Hepatocyte (in vitro differentiated cells): ENCODE measurements around the gene PEA15.

Experiments used
- EZH2 ChIP-seq: fragments of 200-600 bp; sonication (generic); IDR thresholded peaks from 2 replicates; pipeline ENCODE4 v1.6.1; 2016; ENCODE audit warnings: antibody characterized with exemption, mild to moderate bottlenecking, borderline replicate concordance
- EZH2phosphoT487 ChIP-seq: fragments of 200-600 bp; sonication (generic); IDR thresholded peaks from one replicate; pipeline ENCODE4 v1.6.1; 2018; ENCODE audit warnings: antibody characterized with exemption, mild to moderate bottlenecking, low read depth, moderate library complexity; ENCODE audit not compliant: unreplicated experiment, severe bottlenecking
- TF ChIP-seq, protein P1 (sequence below): fragments of 200-600 bp; sonication (generic); IDR thresholded peaks from 2 replicates; pipeline ENCODE4 v1.5.1; 2016; ENCODE audit warnings: antibody characterized with exemption, mild to moderate bottlenecking; ENCODE audit not compliant: poor library complexity

DNA sequence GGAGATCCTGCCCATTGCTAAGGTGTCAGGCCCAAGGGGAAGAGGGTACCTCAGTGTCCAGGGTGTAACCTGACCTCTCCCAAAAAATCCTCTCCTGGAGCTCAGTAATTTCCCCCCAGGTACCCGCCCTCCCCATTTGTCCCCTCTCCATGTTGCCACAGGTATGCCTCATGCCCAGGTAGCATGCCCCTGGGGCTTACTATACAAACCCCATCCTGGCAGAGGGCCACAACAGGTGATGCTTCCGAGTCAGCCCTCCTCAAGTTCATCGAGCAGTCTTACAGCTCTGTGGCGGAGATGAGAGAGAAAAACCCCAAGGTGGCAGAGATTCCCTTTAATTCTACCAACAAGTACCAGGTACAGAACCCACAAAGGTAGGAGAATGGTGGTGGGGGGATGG lies 38.1 kb upstream of the PEA15 start:
- TF ChIP-seq, protein P1, sequence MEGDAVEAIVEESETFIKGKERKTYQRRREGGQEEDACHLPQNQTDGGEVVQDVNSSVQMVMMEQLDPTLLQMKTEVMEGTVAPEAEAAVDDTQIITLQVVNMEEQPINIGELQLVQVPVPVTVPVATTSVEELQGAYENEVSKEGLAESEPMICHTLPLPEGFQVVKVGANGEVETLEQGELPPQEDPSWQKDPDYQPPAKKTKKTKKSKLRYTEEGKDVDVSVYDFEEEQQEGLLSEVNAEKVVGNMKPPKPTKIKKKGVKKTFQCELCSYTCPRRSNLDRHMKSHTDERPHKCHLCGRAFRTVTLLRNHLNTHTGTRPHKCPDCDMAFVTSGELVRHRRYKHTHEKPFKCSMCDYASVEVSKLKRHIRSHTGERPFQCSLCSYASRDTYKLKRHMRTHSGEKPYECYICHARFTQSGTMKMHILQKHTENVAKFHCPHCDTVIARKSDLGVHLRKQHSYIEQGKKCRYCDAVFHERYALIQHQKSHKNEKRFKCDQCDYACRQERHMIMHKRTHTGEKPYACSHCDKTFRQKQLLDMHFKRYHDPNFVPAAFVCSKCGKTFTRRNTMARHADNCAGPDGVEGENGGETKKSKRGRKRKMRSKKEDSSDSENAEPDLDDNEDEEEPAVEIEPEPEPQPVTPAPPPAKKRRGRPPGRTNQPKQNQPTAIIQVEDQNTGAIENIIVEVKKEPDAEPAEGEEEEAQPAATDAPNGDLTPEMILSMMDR = no peak
- TF ChIP-seq EZH2phosphoT487 = no peak
- no peak for TF ChIP-seq EZH2
